Activated CD8-positive, alpha-beta memory T cell treated with anti-CD3 and anti-CD28 coated beads, Interleukin-2, amount 10 ng/mL, durations not matched to agents 7 days and 5 days (primary cell): ENCODE data around the gene DIPK1A. TPM values are rescaled to one million over a fixed set of nuclear protein-coding genes. Genes with fewer than 3 reads are reported as not detected.
"Not testable (repeated sequence)": the region's sequence is repeated elsewhere in the genome, so short reads cannot be mapped to it uniquely, and the experiment has no call there.

Experiments
- ATAC-seq: fragments of 150-1000 bp; cut with Tn5 transposase; one replicate; pipeline ENCODE4 v1.10.0; 2021; ENCODE audit warnings: moderate library complexity
- CTCF ChIA-PET: fragments of 350-600 bp; sonication (Branson Sonifier 250); formaldehyde crosslinking; loops from one replicate; lab custom pipeline; 2021; ENCODE audit warnings: antibody characterized with exemption; lab: Charles Lee
- DNase-seq: peaks from one replicate; pipeline ENCODE4 v3.0.0-alpha.2; 2020
- H3K27ac Mint-ChIP-seq: one replicate; pipeline ENCODE4 v1.8.0; 2021; ENCODE audit warnings: mild to moderate bottlenecking, mixed read lengths
- H3K27me3 Mint-ChIP-seq: one replicate; pipeline ENCODE4 v1.8.0; 2021; ENCODE audit warnings: mixed read lengths
- H3K36me3 Mint-ChIP-seq: one replicate; pipeline ENCODE4 v1.8.0; 2021; ENCODE audit warnings: mild to moderate bottlenecking, mixed read lengths
- H3K4me1 Mint-ChIP-seq: one replicate; pipeline ENCODE4 v1.8.0; 2021; ENCODE audit warnings: mixed read lengths
- H3K4me3 Mint-ChIP-seq: one replicate; pipeline ENCODE4 v1.8.0; 2021; ENCODE audit warnings: mild to moderate bottlenecking, moderate library complexity, mixed read lengths
- H3K9me3 Mint-ChIP-seq: one replicate; pipeline ENCODE4 v1.8.0; 2022; ENCODE audit warnings: low read depth, mixed read lengths
- total RNA-seq, 2 experiments: library from RNA; stranded (reverse); gene quantifications; one replicate each; pipeline ENCODE4 v1.2.3, GENCODE V29; 2021

DIPK1A gene
- total RNA-seq, 2 experiments from 2014 or later = 8.6 to 14.3 TPM

- Mint-ChIP-seq H3K9me3 (no peaks in the 10 kb centered on the region), H3K36me3 (peaks cover 3% of the 10 kb centered on the region), H3K27ac (peak overlapping the region; percentile 71), H3K27me3 (no peaks in the 10 kb centered on the region), H3K4me3 (peak overlapping the region; percentile 19), H3K4me1 (peaks cover 54% of the 10 kb centered on the region)
- ATAC-seq (peak; percentile 41), DNase-seq (no peak)
- CTCF ChIA-PET = interaction anchor here (1.4 to 23.6 kb wide), 3 partner anchors 13 to 114 kb away, joined by 3 to 483 read pairs (median 39); partner anchors contain the start of gene DIPK1A
Observed at GRCh38 chr1:92973203-92973897, 12.1 kb upstream of the DIPK1A start.

GRCh38 chr1:92972409-92973129 lies 11.3 kb upstream of the DIPK1A start:
- ATAC-seq = no peak
- Mint-ChIP-seq H3K9me3 (no peaks in the 10 kb centered on the region), H3K4me1 (peaks cover 54% of the 10 kb centered on the region), H3K36me3 (peaks cover 3% of the 10 kb centered on the region), H3K4me3 (no peak overlapping the region), H3K27me3 (no peaks in the 10 kb centered on the region), H3K27ac (peak overlapping the region; percentile 71)
- CTCF ChIA-PET = interaction anchor here (5.3 to 23.6 kb wide), 2 partner anchors 13 to 17 kb away, joined by 39 to 483 read pairs; partner anchors contain the start of gene DIPK1A
- DNase-seq = no peak

- not testable (repeated sequence) for H3K27ac Mint-ChIP-seq, H3K27me3 Mint-ChIP-seq, H3K4me3 Mint-ChIP-seq, ATAC-seq, DNase-seq, H3K36me3 Mint-ChIP-seq, H3K9me3 Mint-ChIP-seq
- CTCF ChIA-PET = interaction anchor here (5.3 to 23.6 kb wide), 2 partner anchors 12 to 18 kb away, joined by 39 to 483 read pairs; partner anchors contain the start of gene DIPK1A
- peaks cover 48% of the 10 kb centered on the region for H3K4me1 Mint-ChIP-seq
Observed at GRCh38 chr1:92971932-92972331, 10.7 kb upstream of the DIPK1A start.

- CTCF ChIA-PET = interaction anchor here (5.3 to 23.6 kb wide), 3 partner anchors 9 to 18 kb away, joined by 39 to 483 read pairs (median 45); partner anchors contain the start of gene DIPK1A
- Mint-ChIP-seq H3K27ac (no peak overlapping the region), H3K4me3 (no peak overlapping the region), H3K9me3 (no peaks in the 10 kb centered on the region), H3K27me3 (no peaks in the 10 kb centered on the region), H3K4me1 (peaks cover 41% of the 10 kb centered on the region), H3K36me3 (peaks cover 3% of the 10 kb centered on the region)
- ATAC-seq = no peak
- DNase-seq = no peak
Observed at GRCh38 chr1:92970990-92971689, 9.9 kb upstream of the DIPK1A start.

- Mint-ChIP-seq H3K9me3 (no peaks in the 10 kb centered on the region), H3K27me3 (no peaks in the 10 kb centered on the region), H3K36me3 (no peaks in the 10 kb centered on the region), H3K4me1 (peaks cover 27% of the 10 kb centered on the region), H3K27ac (no peak overlapping the region), H3K4me3 (no peak overlapping the region)
- CTCF ChIA-PET = interaction anchor here (1.0 to 23.6 kb wide), 11 partner anchors 9 to 111 kb away, joined by 3 to 483 read pairs (median 8); partner anchors contain the start of gene DIPK1A
- DNase-seq = no peak
- no peak for ATAC-seq
Observed at GRCh38 chr1:92969517-92969916, 8.3 kb upstream of the DIPK1A start.

- no peak overlapping the region for H3K4me3 Mint-ChIP-seq
- no peak overlapping the region for H3K27ac Mint-ChIP-seq
- H3K27me3 Mint-ChIP-seq = no peaks in the 10 kb centered on the region
- no peak for DNase-seq
- no peaks in the 10 kb centered on the region for H3K9me3 Mint-ChIP-seq
- peaks cover 21% of the 10 kb centered on the region for H3K4me1 Mint-ChIP-seq
- no peaks in the 10 kb centered on the region for H3K36me3 Mint-ChIP-seq
- CTCF ChIA-PET = interaction anchor here (0.7 to 23.6 kb wide), 22 partner anchors 8 to 126 kb away, joined by 3 to 483 read pairs (median 5); partner anchors contain the start of gene DIPK1A
- peak; percentile 74 for ATAC-seq
Observed at GRCh38 chr1:92968138-92969032, 7.1 kb upstream of the DIPK1A start.

GRCh38 chr1:92964998-92965397 lies 3.7 kb upstream of the DIPK1A start:
- H3K4me1 Mint-ChIP-seq = peaks cover 14% of the 10 kb centered on the region
- H3K27ac Mint-ChIP-seq = no peak overlapping the region
- peak; percentile 61 for DNase-seq
- no peak overlapping the region for H3K4me3 Mint-ChIP-seq
- H3K27me3 Mint-ChIP-seq = no peaks in the 10 kb centered on the region
- H3K36me3 Mint-ChIP-seq = peaks cover 3% of the 10 kb centered on the region
- no peak for ATAC-seq
- CTCF ChIA-PET = interaction anchor here (0.6 to 23.6 kb wide), 4 partner anchors 10 to 106 kb away, joined by 4 to 483 read pairs (median 22); no protein-coding TSS in a partner anchor
- H3K9me3 Mint-ChIP-seq = no peaks in the 10 kb centered on the region

GRCh38 chr1:92964316-92964715 lies 3.1 kb upstream of the DIPK1A start:
- Mint-ChIP-seq H3K36me3 (peaks cover 3% of the 10 kb centered on the region), H3K27ac (no peak overlapping the region), H3K27me3 (no peaks in the 10 kb centered on the region), H3K4me3 (no peak overlapping the region), H3K4me1 (peaks cover 16% of the 10 kb centered on the region), H3K9me3 (no peaks in the 10 kb centered on the region)
- ATAC-seq (no peak), DNase-seq (no peak)
- CTCF ChIA-PET = interaction anchor here (0.6 to 23.6 kb wide), 5 partner anchors 11 to 105 kb away, joined by 4 to 483 read pairs (median 22); no protein-coding TSS in a partner anchor

- H3K36me3 Mint-ChIP-seq = peaks cover 5% of the 10 kb centered on the region
- H3K27ac Mint-ChIP-seq = no peak overlapping the region
- H3K4me3 Mint-ChIP-seq = no peak overlapping the region
- H3K9me3 Mint-ChIP-seq = no peaks in the 10 kb centered on the region
- H3K4me1 Mint-ChIP-seq = peaks cover 23% of the 10 kb centered on the region
- no peaks in the 10 kb centered on the region for H3K27me3 Mint-ChIP-seq
- CTCF ChIA-PET = interaction anchor here (0.6 to 23.6 kb wide), 19 partner anchors 8 to 134 kb away, joined by 3 to 483 read pairs (median 9); partner anchors contain the start of gene RPL5
- DNase-seq (peak; percentile 84), ATAC-seq (peak; percentile 54)
Observed at GRCh38 chr1:92961896-92962752, 862 bp upstream of the DIPK1A start.

GRCh38 chr1:92960395-92961130 lies 699 bp downstream of the DIPK1A start:
- H3K9me3 Mint-ChIP-seq = no peaks in the 10 kb centered on the region
- ATAC-seq (peak; percentile 50), DNase-seq (peak; percentile 81)
- CTCF ChIA-PET = interaction anchor here (1.0 to 23.6 kb wide), 27 partner anchors 7 to 211 kb away, joined by 3 to 483 read pairs (median 6); partner anchors contain the start of gene RPL5
- H3K27me3 Mint-ChIP-seq = no peaks in the 10 kb centered on the region
- peaks cover 38% of the 10 kb centered on the region for H3K4me1 Mint-ChIP-seq
- peaks cover 5% of the 10 kb centered on the region for H3K36me3 Mint-ChIP-seq
- H3K27ac Mint-ChIP-seq = peak overlapping the region; percentile 96
- H3K4me3 Mint-ChIP-seq = no peak overlapping the region
